Uterus (tissue), 4 donors: ENCODE measurements around the gene BRMS1. TPM values are rescaled to one million over a fixed set of nuclear protein-coding genes. Genes with fewer than 3 reads are reported as not detected.

Experiments
- DNase-seq, 2 donors: peaks; one replicate each; pipeline ENCODE4 v3.0.0-alpha.2; 2019 to 2020
- H3K27ac ChIP-seq, 2 donors: fragments of 200-600 bp; sonication (generic); 1 replicate in 1 of 2; 2 replicates in 1 of 2; pipeline ENCODE4 v1.5.1; 2016 to 2018
- H3K27me3 ChIP-seq, 2 donors: fragments of 200-600 bp; sonication (generic); one replicate each; pipeline ENCODE4 v1.5.1; 2018 to 2019; ENCODE audit warnings: control low read depth in 1 of 2
- H3K36me3 ChIP-seq, 2 donors: fragments of 200-600 bp; sonication (generic); one replicate each; pipeline ENCODE4 v1.5.1; 2019; ENCODE audit warnings: control low read depth in 1 of 2
- H3K4me1 ChIP-seq, 2 donors: fragments of 200-600 bp; sonication (generic); one replicate each; pipeline ENCODE4 v1.5.1; 2018 to 2019; ENCODE audit warnings: control low read depth in 1 of 2
- H3K4me3 ChIP-seq, 2 donors: fragments of 200-600 bp; sonication (generic); 1 replicate in 1 of 2; 2 replicates in 1 of 2; pipeline ENCODE4 v1.5.1; 2018 to 2019; ENCODE audit warnings: mild to moderate bottlenecking in 1 of 2
- H3K9me3 ChIP-seq, 2 donors: fragments of 200-600 bp; sonication (generic); one replicate each; pipeline ENCODE4 v1.5.1; 2019; ENCODE audit warnings: control low read depth in 1 of 2
- CTCF ChIP-seq, 4 experiments: fragments of 200-600 bp in 2 of 4; fragments of 450-650 bp in 2 of 4; sonication (generic) in 2 of 4; IDR thresholded peaks; one replicate each; pipeline ENCODE4 v1.5.1; 2016 to 2019; ENCODE audit warnings: antibody characterized with exemption in 4 of 4, mild to moderate bottlenecking in 2 of 4, moderate library complexity in 1 of 4
- POLR2A ChIP-seq, 2 donors: fragments of 450-650 bp; IDR thresholded peaks; one replicate each; pipeline ENCODE4 v1.6.1; 2016; ENCODE audit warnings: antibody characterized with exemption in 2 of 2, mild to moderate bottlenecking in 1 of 2, moderate library complexity in 1 of 2
- intact Hi-C: fragments of 100-400 bp; cut with DNase I; formaldehyde crosslinking; loops from one replicate; pipeline ENCODE4 v1.15.1; 2023; ENCODE audit warnings: low total_unique reads
- total RNA-seq, 4 donors: library from RNA; depleted of rRNA in 3 of 4; stranded (reverse); fragments of >200 nt in 3 of 4; gene quantifications; one replicate each; pipeline versions ENCODE4 v1.1.0 to v1.2.4, GENCODE V29; 2014 to 2023
- donor health status: DM: yes; HTN: yes; CAD: no.

Gene BRMS1
- total RNA-seq, 4 donors from 2014 or later: 15.0 to 77.4 (median 21.9) TPM

- H3K9me3 ChIP-seq: no peaks in the 10 kb centered on the region
- no peaks in the 10 kb centered on the region for H3K36me3 ChIP-seq
- DNase-seq: no peak
- no peak overlapping the region for H3K4me3 ChIP-seq
- H3K4me1 ChIP-seq: peaks cover 3 to 16% of the 10 kb centered on the region in 2 donors
- H3K27ac ChIP-seq: no peak overlapping the region
- intact Hi-C loops: no loop called here
- no peak for TF ChIP-seq POLR2A (IDR thresholded peaks at IDR 0.05)
- TF ChIP-seq CTCF (IDR thresholded peaks at IDR 0.05): no peak
- no peaks in the 10 kb centered on the region for H3K27me3 ChIP-seq
These were observed 12.3 kb downstream of the BRMS1 start for GRCh38 chr11:66332371-66333219.

- H3K27me3 ChIP-seq: no peaks in the 10 kb centered on the region
- no peak overlapping the region for H3K4me3 ChIP-seq
- DNase-seq: no peak
- TF ChIP-seq POLR2A (IDR thresholded peaks at IDR 0.05): no peak
- H3K27ac ChIP-seq: no peak overlapping the region
- H3K36me3 ChIP-seq: no peaks in the 10 kb centered on the region
- H3K9me3 ChIP-seq: no peaks in the 10 kb centered on the region
- H3K4me1 ChIP-seq: peaks cover 3 to 13% of the 10 kb centered on the region in 2 donors
- intact Hi-C loops: no loop called here
These were observed 13.1 kb downstream of the BRMS1 start for GRCh38 chr11:66331542-66332370.

GRCh38 chr11:66330931-66331330 lies 14.0 kb downstream of the BRMS1 start:
- Histone ChIP-seq H3K36me3 (no peaks in the 10 kb centered on the region), H3K27me3 (no peaks in the 10 kb centered on the region), H3K27ac (no peak overlapping the region), H3K9me3 (no peaks in the 10 kb centered on the region), H3K4me1 (peaks cover 3 to 13% of the 10 kb centered on the region in 2 donors), H3K4me3 (no peak overlapping the region)
- intact Hi-C loops: no loop called here
- no peak for DNase-seq
- no peak for TF ChIP-seq CTCF (IDR thresholded peaks at IDR 0.05)
- TF ChIP-seq POLR2A (IDR thresholded peaks at IDR 0.05): no peak

GRCh38 chr11:66329165-66329673 lies 15.7 kb downstream of the BRMS1 start:
- Histone ChIP-seq H3K27ac (no peak overlapping the region), H3K4me3 (no peak overlapping the region), H3K36me3 (no peaks in the 10 kb centered on the region), H3K9me3 (no peaks in the 10 kb centered on the region), H3K4me1 (peaks cover 0 to 4% of the 10 kb centered on the region in 2 donors), H3K27me3 (no peaks in the 10 kb centered on the region)
- DNase-seq: no peak
- intact Hi-C loops: no loop called here
- TF ChIP-seq CTCF (IDR thresholded peaks at IDR 0.05) (no peak), POLR2A (IDR thresholded peaks at IDR 0.05) (no peak)

GRCh38 chr11:66328302-66329144 lies 16.4 kb downstream of the BRMS1 start:
- peak; percentile 91 to 98 (median 95) for TF ChIP-seq CTCF (IDR thresholded peaks at IDR 0.05)
- TF ChIP-seq POLR2A (IDR thresholded peaks at IDR 0.05): peak in 1 of 2 donors; percentile 17
- Histone ChIP-seq H3K4me1 (peaks cover 0 to 4% of the 10 kb centered on the region in 2 donors), H3K36me3 (no peaks in the 10 kb centered on the region), H3K27ac (no peak overlapping the region), H3K4me3 (no peak overlapping the region), H3K9me3 (no peaks in the 10 kb centered on the region), H3K27me3 (no peaks in the 10 kb centered on the region)
- peak; percentile 75 to 81 for DNase-seq
- intact Hi-C loops: no loop called here
